GM21786 (cell line): ENCODE data around the gene AGAP1.
"Not testable (repeated sequence)": the region's sequence is repeated elsewhere in the genome, so short reads cannot be mapped to it uniquely, and the experiment has no call there.

Experiments used
- ATAC-seq: cut with Tn5 transposase; IDR thresholded peaks from one replicate; pipeline ENCODE4 v1.9.1; 2021; ENCODE audit not compliant: unreplicated experiment

Gene AGAP1

DNA sequence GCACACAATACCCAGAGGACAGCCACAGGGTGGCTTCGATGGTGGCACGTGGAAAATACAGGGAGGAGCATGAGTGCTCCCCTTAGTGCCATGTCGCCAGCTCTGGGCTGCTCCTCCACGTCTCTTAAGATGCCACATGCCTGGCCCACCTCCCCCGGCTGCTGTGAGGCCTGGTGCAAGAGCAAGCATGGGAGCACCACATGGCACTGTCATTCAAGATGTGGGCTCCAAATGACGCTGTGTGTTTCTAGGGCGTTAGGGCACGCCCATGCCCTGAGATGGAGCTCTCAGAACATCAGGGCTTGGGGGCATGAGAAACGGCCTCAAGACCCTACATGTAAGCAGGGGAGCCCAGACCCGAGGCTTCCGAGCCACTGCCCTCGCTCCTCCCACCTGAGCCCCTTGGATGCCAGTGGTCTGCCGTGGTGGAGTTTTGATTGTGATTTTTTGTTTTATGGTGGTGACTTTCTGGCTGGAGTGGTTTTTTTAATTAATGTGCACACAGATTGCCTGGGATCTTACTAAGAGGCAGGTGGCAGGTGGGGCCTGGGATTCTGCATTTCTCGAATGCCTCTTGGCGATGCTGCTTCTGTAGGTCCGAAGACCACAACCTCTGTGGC is 435.0 kb downstream of the AGAP1 start:
- no peak for ATAC-seq

DNA sequence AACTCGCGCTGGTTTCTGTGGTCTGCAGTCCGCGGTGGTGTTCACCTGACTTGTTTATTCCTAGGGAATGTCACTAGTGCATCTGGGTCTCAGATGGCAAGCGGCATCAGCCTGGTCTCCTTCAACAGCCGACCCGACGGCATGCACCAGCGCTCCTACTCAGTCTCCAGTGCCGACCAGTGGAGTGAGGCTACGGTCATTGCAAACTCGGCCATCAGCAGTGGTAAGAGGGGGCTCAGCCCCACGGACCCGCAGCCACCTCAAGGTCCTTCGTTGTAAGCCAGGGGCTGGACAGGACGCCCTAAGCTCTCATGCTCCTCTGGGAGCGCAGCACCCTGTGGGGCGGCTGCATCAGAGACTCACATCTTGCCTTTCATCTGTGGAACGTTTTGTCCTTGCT is 436.9 kb downstream of the AGAP1 start:
- ATAC-seq, result no peak

DNA sequence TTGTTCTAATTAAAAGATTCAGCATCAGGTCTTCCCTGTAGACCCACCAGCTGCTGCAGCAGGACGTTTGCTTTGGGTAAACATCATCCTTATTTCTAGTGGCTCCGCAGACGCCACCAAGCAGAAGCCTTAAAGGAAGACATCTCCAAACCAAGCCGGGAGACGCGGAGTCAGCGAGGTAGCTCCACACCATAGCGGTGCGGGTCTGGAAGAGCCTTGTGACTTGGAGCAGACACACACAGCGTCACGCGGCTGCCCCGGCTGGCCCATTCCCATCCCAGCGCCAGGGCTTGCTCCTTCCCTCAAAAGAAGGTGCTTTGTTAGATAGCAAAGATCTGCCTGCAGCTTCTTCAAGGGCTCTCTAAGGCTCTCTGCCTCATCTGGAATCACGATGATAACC is 437.8 kb downstream of the AGAP1 start:
- no peak for ATAC-seq

DNA sequence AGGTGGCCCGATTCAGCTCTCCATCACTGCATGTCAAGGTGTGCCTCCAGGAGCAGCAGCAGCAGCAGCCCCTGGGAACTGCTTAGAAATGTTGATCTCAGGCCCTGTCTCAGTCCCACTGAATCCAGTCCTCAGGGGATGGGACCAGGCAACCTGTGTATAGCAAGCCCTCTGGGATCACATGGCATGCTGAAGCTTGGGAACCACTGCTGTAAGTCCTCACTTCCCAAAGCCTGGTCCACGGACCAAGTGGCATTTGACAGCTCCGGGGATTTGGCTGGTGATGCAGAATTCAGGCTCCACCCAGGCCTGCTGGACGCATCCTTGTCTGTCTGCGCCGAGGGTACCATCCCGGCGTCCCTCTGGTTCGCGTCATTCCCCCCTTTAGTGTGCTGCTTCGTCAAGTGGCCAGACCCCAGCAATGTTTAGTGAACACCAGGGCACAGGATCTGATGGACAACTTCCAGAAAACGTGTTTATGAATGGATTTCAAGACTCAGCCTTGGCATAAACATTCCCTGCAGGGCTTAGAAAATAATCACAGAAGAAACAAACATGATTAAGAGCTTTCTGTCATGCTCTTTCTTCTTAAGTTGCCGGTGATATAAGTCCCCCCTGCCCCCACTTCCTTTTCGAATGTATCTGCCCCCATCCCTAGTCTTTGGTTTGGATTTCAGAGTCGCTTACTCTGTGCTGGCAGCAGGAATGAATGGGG is 440.4 kb downstream of the AGAP1 start:
- ATAC-seq, result no peak

DNA sequence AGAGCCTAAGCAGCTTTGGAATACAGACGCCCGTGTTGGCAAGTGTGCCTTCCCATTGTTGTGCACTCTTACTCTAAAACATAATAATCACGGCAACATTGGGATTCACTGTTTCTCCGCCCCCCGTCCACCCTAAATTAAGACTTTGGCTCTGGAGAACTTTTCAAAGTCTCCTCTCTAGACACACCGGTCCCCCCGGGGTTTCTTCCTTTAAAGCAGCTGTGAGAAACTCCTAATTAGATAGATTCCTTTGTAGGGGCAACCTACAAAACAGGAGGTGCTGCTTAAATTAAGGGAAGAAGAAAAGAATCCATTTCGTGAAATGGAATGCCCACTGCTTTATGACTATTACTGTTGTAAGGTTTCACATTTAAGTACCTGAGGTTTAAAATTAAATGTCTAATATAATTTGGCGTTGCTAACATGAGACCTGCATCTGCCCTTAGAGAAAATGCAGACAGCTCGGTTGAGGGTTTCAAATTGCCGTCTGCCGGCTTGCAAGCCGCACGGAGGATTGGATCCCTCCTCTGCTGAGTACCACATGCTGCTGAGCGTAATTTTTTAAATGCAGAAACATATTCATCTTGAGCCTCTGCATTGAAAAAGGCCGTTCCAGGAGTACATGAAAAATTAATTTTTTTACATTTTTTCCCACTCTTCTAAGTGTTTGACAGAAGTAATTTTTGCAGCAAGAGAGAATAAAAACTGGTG is 441.1 kb downstream of the AGAP1 start:
- ATAC-seq, result no peak

DNA sequence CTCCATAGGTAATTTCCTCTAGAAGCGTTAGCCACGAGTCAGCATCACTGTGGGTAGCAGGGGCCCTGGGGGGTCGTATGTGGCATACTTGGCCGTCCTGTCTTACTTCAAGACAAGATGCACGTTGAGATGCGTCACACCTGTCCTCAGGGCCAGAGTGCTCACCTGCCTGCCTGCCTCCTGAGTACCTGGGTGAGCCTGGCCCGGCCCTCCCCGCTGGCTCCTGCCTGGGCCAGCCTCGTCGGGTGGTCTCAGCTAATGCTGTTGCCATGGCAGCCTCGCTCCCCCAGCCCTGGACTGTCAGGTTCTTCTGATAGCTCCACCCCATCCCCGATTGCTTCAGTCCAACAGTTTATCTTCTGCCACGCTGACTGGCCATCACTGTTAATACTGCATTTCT is 441.9 kb downstream of the AGAP1 start:
- ATAC-seq, result no peak

DNA sequence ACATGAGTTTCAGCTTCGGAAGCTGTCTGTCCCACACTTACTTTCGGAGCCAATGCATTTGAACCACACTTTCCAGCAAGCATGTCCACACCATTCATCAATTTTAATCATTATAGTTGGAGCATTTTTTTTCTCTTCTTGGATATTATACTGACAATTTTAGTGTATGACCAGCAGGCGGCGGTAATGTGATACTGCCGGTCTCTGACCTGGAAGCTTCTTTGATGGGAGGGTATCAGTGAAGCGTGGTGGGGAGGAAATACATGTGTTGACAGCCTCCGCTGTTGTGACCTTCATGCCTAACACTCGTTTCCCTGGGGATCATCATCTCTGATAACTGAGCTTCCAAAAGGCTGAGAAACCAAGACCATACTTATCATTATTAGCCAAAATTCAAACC is 442.6 kb downstream of the AGAP1 start:
- ATAC-seq, result no peak

DNA sequence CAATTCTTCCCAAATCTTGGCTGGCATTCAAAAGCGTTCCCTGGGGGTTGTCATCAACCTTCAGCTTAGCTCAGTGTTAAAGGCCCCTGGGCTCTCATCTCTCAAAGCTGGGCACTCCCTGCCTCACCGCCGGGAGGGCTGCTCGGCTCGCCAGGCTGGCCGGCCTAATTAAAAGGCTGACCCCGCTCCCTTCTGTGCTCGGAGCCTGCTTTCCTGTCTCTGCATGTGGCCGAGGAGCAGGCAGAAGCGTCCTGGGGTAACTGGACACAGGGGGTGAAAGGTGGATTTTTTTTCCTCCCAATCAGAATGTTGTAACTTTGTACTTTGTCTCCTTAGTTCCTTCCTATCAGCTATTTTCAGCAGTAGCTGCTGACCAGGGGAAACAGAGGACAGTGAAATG is 443.2 kb downstream of the AGAP1 start:
- no peak for ATAC-seq

DNA sequence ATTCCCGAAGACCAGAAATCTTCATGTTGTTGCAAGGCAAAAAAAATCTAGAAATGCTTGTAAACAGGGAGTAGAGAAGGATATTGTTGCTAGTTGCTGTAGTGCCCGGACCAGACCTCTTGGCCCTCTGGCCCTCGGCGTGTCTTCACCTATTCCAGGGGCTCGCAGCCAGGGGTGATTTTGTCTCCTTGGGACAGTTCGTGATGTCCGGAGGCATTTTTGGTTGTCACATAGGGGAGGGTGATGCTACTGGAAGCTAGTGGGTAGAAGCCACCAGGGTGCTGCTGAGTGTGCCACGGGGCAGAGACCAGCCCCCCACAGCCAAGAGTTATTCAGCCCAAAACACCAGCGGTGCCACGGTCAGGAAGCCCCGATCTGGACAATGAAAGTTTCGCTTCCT is 443.7 kb downstream of the AGAP1 start:
- no peak for ATAC-seq

DNA sequence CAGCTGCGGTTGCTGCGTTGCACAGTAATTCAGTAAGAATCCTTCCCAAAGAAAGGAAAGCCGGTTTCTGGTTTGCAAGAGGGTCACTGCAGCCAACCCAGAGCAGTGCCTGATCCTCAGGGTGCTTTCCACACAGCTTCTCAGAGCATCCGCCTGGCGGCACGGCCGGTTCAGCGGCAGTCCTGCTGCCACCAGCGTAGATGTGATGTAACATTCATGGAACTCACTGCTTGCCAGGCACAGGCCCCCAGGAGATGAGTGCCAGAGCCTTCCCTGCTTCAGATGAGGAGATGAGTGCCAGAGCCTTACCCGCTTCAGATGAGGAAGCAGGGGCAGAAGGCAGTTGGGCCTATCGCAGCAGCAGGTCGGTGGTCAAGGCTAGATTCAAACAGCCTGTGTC is 444.1 kb downstream of the AGAP1 start:
- no peak for ATAC-seq

DNA sequence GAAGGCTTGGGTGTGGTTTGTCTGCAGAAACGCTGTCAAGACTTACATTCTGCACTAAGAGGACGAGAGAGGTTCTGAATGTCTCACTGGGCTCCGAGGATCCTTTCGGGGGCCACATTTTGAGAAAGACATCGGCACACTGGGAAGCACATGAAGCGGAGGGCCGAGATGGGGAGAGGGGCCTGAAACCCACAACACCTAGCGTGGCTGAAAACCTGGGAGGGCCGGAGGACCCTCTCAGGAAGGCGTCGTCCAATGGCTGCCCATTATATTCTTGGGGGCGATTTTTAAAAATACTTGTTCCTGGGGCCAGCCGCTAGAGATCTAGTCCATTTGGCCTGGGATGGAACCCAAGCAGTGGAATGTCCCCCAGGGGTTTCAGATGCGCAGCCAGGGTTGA is 444.8 kb downstream of the AGAP1 start:
- no peak for ATAC-seq

DNA sequence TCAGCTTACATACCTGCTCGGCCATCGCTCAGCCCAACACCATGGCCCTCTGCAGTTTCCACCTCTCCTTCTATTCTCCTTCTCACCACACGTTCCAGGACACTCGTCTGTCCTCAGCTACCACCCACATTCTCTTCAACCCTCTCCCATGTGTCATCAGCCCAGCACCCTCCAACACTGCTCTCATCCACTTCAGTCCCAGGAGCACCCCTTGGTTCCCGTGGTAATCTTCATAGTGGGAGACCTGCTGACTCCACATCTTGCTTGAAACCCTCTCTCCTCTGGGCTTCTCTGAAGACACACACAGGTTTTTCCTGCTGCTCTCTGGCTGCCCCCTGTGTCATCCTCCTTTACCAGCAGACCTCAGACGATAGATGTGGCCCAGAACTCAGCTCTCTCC is 445.6 kb downstream of the AGAP1 start:
- ATAC-seq, result no peak

DNA sequence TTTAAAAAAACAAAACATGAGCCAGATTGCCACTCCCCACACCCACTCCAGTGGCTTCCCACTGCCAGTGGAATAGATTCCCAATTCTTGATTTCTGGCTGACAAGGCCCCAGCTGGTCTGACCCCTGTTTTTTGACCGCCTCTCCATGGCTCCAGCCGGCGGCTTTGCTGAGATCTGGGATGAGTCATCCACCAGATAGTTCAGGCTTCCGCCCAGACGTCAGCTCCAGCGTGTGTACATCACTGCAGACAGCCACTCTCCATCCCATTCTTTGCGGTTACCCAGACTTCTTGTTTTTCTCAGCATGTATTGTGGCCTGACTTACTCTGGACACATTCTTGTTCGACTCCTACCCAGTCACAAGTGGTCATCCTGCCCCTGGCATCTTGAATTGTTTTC is 446.5 kb downstream of the AGAP1 start:
- no peak for ATAC-seq

DNA sequence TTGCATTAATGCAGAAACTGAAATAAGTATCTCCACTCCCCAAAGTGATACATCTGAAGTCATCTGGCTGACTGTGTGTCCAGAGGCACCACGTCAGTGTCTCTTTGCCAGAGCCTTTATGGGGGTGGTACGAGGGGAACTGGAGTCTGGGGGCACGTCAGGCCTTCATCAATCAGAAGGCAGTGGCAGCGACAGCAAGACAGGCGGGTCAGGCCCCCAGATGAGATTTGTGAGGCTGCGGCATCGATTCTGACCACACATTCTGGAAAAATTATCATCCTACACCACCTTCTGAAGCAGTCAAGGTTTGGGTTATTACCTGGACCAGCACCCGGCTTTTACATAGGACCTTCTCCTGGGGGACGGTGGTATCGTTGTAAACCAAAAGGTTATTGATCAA is 450.7 kb downstream of the AGAP1 start:
- no peak for ATAC-seq

DNA sequence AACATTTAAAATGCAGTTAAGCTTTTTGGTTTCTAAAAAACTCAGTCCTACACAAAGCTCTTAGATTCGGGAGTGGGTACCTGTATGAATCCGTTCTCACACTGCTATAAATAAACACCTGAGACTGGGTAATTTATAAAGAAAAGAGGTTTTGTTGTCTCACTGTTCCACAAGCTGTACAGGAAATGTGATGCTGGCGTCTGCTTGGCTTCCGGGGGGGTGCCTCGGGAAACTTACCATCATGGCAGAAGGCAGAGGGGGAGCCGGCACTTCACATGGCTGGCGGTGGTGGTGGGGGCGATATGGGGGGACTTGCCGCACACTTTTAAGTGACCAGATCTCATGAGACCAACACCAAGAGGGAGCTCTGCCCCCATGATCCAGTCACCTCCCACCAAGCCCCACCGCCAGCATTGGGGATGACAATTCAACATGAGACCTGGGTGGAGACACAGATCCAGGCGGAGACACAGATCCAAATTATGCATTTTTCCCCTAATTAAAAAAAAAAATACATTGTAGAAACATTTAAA is 451.8 kb downstream of the AGAP1 start:
- no peak for ATAC-seq

DNA sequence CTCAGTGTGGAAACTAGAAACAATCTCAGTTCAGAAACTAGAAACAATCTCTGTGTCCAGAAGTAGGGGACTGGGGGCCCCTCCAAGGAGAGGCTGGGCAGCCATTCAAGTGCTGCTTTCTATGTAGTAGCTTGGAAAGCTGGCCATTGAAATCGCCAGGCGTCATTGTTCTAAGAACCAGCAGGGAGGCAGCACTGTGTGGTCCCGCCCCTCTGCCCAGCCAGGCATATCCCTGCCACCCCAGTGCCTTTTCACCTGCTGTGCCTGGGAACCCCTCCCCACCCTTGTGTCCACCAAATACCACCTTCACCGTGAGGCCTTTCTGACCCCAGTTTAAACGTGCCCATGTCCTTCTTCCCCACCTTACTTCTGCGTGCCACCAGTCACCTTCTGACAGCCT is 452.7 kb downstream of the AGAP1 start:
- ATAC-seq, result no peak

DNA sequence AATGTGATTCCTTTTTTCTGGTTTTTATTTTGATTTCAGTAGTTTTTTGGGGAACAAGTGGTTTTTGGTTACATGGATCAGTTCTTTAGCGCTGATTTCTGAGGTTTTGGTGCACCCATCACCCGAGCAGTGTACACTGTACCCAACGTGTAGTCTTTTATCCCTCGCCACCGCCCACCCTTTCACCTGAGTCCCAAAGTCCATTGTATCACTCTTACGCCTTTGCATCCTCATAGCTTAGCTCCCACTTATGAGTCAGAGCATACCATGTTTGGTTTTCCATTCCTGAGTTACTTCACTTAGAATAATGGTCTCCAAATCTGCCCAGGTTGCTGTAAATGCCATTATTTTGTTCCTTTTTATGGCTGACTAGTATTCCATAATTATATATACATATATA is 453.2 kb downstream of the AGAP1 start:
- ATAC-seq, result not testable (repeated sequence)

DNA sequence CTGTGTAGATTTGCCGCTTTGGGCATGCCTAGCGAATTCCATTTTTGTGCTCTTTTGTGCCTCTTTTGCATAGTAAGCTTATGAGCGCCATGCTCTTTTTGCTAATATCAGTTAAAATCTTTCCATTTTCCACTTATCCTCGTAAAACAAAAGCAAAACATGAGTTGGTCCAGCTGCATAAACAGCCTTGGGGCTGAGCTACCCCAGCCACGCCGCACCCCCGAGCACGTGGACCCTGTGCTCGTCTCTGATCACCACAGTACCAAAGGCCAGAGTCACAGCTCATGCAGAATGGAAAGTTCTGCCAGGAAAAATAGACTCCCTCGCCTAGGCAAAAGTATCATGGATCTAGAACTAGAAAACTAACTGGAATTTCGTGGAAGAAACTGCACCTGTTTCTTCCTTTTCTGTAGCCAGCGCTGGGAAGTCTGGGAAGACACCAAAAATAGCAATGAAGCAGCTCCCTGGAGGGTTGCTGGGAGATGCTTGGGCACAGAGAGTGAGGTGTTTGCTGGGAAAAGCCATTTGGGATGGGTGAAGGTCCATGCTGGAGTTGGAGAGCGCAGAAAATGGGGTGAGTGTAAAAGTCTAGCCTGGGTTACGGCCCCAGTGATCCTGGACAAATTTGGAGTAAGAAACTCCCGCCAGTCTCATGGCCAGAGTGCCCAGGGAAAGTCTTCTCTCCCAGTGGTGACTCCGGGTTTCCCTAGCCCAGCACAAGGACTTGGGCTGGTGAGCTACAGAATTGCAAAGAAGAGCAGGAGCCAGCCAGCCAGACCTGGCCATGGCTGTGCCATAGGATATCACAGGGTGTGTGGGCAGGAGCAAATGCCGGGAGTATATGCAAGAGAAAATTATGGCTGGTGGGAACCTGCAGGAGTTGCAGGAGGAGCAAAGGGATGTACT is 456.0 kb downstream of the AGAP1 start:
- no peak for ATAC-seq

DNA sequence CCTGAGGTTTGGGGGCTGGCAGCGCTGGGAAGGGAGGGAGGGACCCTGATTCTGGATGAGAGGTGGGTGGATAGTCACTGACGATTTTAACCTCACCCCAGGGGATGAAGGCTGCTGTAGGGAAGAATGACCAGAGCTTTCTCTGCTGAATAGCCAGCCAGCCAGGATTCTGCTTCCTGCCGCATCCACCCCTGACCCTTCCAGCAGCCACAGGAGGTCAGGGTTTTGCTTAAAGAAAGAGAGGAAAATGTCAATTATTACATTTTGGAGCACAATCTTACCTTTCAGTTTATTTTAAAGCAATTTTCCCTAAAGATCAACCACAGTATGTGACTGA is 456.6 kb downstream of the AGAP1 start:
- ATAC-seq, result no peak

DNA sequence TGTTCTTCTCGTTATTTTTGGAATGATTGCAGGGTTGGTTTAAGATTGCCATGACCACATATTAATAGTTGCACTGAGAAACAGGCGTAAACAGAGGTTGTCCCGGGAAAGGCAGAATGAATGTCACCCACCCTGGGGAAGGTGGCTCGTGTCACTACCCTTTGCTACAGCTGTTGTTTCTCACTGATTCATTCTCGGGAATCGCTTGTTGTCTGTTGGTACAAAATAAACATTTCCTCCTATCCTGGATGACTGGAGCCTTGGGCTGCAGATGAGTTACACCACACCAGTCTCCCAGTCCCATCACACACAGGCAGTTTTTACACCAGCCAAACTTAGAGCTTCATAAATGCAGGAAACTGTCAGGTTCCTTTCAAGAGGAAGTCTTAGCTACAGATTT is 457.6 kb downstream of the AGAP1 start:
- no peak for ATAC-seq

DNA sequence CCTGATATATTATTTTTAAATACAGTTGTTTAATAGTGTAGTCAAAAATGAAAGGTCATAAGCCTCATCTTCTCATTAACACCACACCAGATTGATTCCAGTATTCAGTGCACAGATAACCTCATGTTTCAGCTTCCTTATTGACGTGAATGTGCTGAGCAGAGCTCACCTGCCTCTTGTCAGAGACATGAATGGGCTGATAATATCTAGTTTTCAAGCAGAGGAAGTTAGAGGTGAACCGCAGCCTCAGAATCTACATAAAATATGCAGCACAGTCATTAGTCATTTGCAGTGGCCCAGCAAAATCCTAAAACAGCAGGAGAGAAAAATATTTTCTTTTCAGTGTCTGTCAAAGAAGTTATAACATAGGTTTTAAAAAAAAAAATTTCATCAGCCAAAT is 458.1 kb downstream of the AGAP1 start:
- ATAC-seq, result no peak
